Measurements from ENCODE around the gene TBC1D22A. TPM values are rescaled to one million over a fixed set of nuclear protein-coding genes. Genes with fewer than 3 reads are reported as not detected.
"Not testable (repeated sequence)": the region's sequence is repeated elsewhere in the genome, so short reads cannot be mapped to it uniquely, and the experiment has no call there.

Gene TBC1D22A
- total RNA-seq, 2 experiments from 2014 or later: 38.5 to 41.0 TPM

DNA sequence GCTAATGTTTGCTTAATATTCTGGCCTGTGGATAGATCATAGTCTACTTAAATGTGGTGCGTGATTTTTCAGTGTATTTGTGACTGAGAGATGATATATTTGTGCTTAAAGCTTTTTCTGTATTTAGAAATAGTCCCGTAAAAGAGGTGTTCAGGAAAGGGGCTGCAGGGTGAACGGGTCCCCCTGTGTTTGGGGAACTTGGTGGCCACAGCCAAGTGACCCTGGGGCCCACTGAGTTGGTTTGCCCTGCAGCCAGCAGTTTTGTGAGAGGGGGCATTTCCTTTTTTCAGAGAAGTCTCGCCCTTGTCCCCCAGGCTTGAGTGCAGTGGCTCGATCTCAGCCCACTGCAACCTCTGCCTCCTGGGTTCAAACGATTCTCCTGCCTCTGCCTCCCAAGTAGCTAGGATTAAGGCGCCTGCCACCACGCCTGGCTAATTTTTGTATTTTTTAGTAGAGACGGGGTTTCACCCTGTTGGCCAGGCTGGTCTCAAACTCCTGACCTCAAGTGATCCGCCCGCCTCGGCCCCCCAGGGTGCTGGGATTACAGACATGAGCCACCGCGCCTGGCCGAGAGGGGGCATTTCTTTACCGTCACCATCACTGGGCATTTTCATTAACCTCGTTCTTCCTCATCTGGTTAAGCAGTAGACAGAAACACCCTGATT lies 287.4 kb downstream of the TBC1D22A start:
- H3K27ac Mint-ChIP-seq; POLR2A ChIA-PET; H3K36me3 Mint-ChIP-seq (ENCODE audit: low read depth); H3K4me3 Mint-ChIP-seq; H3K9me3 Mint-ChIP-seq; H3K27me3 Mint-ChIP-seq; CTCF ChIA-PET; DNase-seq: not testable (repeated sequence)
- H3K4me1 Mint-ChIP-seq: peaks cover 16% of the 10 kb centered on the region

DNA sequence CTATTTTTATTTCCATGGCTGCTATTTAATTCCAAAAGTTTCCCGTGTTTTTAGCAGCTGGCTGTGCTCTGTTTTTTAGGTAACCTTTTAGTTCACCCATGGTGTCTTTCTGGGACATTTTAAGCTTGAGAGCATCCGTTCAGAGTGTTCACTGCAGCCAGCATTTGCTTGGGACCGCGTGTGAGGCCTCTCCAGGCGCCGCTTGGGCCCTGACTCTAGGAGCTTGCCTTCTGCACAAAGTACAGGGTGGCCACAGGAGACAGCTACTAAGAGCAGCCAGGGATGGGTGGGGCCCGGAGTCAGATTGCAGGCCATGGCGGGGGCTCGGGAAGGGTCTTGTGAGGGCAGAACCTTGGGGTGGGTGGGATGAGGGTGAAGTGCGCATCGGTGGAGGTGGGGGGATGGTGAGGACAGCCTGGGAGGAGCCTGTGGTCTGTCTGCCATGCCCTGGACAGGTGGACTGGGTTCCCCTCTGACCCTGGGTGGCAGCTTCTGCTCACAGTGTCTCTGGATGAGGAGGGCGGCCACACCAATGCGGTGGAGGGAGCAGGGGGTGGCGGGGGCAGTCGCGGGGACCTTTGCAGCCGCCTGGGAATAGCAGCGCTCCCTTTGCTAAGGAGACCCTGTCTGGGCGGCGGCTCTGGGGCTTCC lies 288.1 kb downstream of the TBC1D22A start:
- peaks cover 14% of the 10 kb centered on the region for H3K4me1 Mint-ChIP-seq
- H3K27ac Mint-ChIP-seq: no peak overlapping the region
- CTCF ChIA-PET: no interaction called here
- H3K36me3 Mint-ChIP-seq (ENCODE audit: low read depth): no peaks in the 10 kb centered on the region
- no peaks in the 10 kb centered on the region for H3K27me3 Mint-ChIP-seq
- POLR2A ChIA-PET: no interaction called here
- no peaks in the 10 kb centered on the region for H3K9me3 Mint-ChIP-seq
- no peak for DNase-seq
- no peak overlapping the region for H3K4me3 Mint-ChIP-seq

DNA sequence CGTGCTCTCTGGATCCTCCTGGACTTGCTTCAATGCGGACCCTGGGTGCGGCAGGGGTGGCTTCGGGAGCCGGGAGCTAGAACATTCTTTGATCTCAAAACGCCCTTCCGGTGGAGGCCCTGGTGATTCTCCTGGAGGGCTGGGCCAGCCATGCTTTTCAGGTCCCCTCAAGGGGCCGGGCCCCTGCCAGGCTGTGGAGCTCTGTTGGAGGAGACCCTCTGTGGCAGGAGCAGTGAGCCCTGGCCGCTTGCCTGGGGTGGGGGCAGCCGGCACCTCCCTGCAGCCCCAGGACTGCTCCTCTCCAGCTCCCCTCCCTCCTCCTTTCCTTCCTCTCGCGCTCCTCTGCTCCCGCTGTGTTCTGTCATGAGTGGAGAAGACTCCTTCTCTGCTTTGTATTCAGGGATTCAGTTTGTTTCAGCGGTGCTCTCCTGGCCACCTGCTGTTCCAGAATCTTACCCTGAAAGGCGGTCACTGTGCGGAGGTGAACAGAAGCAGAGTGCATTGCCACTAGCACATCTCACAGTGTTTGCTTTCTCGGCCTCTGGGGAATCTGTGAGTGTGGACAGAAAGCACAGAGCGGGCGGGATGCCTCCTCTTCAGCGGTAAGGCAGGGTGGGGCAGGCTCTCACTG lies 289.1 kb downstream of the TBC1D22A start:
- Mint-ChIP-seq H3K4me3 (no peak overlapping the region), H3K27ac (no peak overlapping the region), H3K36me3 (ENCODE audit: low read depth) (no peaks in the 10 kb centered on the region), H3K4me1 (peaks cover 14% of the 10 kb centered on the region), H3K27me3 (no peaks in the 10 kb centered on the region), H3K9me3 (no peaks in the 10 kb centered on the region)
- ChIA-PET POLR2A (no interaction called here), CTCF (no interaction called here)
- no peak for DNase-seq

DNA sequence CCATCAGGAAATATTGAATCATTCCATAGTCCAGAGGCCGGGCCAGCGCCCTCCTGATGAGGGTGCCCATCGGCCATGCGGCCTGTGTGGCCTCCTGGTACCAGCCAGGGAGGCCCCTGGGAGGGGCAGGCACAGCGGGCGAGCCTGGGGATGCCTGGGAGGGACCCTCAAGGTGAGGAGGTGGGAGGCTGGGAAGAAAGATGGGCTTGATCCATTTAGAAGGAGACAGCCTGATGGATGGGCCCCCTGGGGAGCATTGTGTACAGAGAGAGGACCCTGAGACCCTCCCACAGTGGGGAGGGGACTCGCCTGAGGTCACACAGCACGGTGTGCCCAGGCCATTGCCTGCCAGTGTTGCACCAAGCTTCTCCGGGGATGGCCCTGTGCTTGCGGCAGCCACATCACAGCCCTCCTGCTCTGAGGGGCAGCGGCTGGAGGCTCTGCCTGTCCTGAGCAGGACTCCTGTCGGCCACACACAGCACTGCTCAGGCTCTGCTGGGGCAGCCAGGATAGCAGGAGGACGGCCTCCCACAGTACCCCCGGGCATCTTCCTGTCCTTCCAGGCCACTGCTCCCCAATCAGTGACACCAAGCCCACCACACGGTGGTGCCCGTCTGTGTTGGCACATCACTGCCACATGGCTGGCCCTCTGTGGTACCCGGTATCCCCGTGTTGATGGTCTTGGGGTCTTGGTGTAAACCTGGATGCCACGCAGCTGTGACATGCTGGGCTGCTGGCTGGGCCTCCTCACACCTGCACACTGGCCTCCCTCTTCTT lies 290.0 kb downstream of the TBC1D22A start:
- H3K9me3 Mint-ChIP-seq: no peaks in the 10 kb centered on the region
- ChIA-PET POLR2A (no interaction called here), CTCF (no interaction called here)
- no peak for DNase-seq
- H3K36me3 Mint-ChIP-seq (ENCODE audit: low read depth): no peaks in the 10 kb centered on the region
- H3K27ac Mint-ChIP-seq: no peak overlapping the region
- peaks cover 14% of the 10 kb centered on the region for H3K4me1 Mint-ChIP-seq
- H3K27me3 Mint-ChIP-seq: no peaks in the 10 kb centered on the region
- H3K4me3 Mint-ChIP-seq: no peak overlapping the region

DNA sequence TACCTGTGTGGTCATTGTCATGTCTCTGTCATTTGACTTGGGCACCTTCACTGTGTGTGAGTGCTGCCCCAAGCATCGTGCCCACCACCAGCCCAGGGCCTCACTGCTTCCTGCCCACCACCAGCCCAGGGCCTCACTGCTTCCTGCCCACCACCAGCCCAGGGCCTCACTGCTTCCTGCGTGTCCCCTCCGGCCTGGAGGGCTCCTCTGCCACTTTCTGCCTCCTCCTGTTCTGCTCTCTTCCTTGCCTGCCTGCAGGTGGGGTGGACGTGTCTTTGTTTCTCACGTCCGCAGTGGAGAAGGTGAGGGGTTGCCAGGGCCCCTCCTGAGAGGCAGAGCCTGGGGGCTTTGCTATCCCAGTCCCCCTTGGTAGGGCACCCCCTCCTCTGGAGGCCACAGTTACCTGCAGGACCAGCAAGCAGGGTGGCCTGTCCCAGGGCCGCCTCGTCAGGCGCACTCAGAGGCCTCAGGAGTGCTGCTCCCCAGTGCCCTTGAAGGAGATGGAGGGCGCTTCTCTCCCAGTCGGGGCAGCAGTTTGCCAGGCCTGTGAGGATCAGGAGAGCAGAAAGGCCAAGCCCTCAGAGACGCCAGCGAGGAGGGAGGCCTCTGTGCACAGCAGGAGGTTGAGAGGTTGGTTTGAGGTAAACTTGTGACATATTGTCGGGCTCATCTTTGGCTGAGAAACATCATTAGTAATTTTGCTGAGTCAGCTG lies 290.7 kb downstream of the TBC1D22A start:
- POLR2A ChIA-PET: no interaction called here
- H3K27ac Mint-ChIP-seq: no peak overlapping the region
- no peak for DNase-seq
- CTCF ChIA-PET: no interaction called here
- H3K9me3 Mint-ChIP-seq: no peaks in the 10 kb centered on the region
- H3K4me1 Mint-ChIP-seq: peaks cover 14% of the 10 kb centered on the region
- no peak overlapping the region for H3K4me3 Mint-ChIP-seq
- no peaks in the 10 kb centered on the region for H3K36me3 Mint-ChIP-seq (ENCODE audit: low read depth)
- no peaks in the 10 kb centered on the region for H3K27me3 Mint-ChIP-seq

DNA sequence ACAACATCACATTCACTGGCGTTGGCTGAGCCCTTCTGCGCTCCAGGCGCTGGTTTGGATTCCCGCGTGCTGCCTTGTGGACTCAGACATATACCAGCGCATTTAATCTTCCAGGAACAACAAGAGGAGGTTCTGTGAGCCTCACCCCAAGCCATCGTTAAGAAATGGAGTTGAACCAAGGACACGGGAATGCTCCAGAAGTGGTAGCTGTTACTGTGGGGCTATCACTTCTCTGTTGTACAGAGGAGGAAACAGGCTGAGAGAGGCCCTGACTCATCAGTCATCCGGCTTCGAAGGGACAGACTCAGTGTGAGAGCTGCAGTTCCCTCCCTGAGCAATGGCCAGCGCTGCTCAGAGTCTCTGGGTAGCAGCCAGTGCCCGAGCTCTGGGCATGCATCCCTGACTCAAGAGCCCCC lies 291.3 kb downstream of the TBC1D22A start:
- POLR2A ChIA-PET: no interaction called here
- Mint-ChIP-seq H3K36me3 (ENCODE audit: low read depth) (no peaks in the 10 kb centered on the region), H3K4me1 (peaks cover 14% of the 10 kb centered on the region), H3K27me3 (no peaks in the 10 kb centered on the region), H3K9me3 (no peaks in the 10 kb centered on the region), H3K27ac (no peak overlapping the region), H3K4me3 (no peak overlapping the region)
- DNase-seq: no peak
- CTCF ChIA-PET: no interaction called here

DNA sequence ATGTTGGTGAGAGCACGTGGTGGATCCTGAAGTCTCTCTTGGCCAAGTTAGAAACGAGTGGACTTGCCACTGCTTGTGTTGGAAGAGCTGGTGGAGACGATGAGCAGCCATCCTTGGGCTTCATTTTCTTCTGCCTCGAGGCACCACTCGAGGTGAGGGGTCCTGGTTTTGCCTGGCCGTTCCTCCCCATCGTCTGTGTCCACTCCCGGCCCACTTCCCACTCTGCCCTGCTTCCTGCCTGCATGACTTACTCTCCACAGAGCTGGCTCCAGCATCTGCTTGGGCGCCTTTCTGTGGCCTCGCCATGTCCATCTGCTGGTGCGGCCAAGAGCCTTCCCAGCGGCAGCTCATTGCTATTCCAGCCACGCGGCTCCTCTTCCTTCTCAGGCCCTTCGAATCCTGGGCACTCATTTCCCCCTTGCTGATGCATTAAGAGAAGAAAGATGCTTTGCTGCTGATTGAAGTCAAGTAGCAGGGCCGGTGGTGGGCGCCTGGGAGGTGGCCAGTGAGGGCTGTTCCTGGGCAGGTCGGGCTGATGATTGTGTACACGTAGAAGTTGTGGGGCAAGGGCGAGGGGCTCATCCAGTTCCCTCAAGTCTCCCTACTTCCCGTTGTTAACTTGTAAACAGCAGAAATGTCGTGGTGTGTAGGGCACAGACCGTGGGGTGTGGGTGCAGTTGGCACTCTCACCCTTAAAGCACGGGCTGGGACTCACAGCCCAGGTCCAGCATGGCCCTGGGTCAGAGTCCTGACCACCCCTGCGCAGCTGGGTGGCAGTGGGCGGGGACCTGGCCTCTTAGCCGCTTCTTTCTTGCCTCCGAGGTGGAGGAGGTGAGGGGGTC lies 292.0 kb downstream of the TBC1D22A start:
- Mint-ChIP-seq H3K4me3 (no peak overlapping the region), H3K9me3 (no peaks in the 10 kb centered on the region), H3K27me3 (no peaks in the 10 kb centered on the region), H3K27ac (no peak overlapping the region), H3K36me3 (ENCODE audit: low read depth) (no peaks in the 10 kb centered on the region), H3K4me1 (peaks cover 11% of the 10 kb centered on the region)
- ChIA-PET POLR2A (no interaction called here), CTCF (no interaction called here)
- DNase-seq: no peak

DNA sequence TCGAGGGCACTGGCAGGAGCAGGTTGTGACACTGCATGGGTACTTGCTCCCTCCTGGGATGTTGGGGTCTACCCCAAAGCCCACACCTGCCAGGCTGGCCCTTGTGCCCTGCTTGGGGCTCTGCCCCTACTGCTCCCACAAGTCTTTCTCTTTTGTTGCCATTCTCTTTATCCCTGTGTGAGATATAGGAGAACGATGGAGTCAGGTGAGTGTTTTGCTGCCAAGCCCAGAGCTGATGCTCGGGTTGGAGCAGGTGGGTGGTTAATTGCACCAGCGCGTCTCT lies 292.6 kb downstream of the TBC1D22A start:
- no peaks in the 10 kb centered on the region for H3K9me3 Mint-ChIP-seq
- H3K27ac Mint-ChIP-seq: no peak overlapping the region
- no peak overlapping the region for H3K4me3 Mint-ChIP-seq
- H3K27me3 Mint-ChIP-seq: no peaks in the 10 kb centered on the region
- DNase-seq: no peak
- ChIA-PET CTCF (no interaction called here), POLR2A (no interaction called here)
- H3K36me3 Mint-ChIP-seq (ENCODE audit: low read depth): no peaks in the 10 kb centered on the region
- H3K4me1 Mint-ChIP-seq: peaks cover 9% of the 10 kb centered on the region

DNA sequence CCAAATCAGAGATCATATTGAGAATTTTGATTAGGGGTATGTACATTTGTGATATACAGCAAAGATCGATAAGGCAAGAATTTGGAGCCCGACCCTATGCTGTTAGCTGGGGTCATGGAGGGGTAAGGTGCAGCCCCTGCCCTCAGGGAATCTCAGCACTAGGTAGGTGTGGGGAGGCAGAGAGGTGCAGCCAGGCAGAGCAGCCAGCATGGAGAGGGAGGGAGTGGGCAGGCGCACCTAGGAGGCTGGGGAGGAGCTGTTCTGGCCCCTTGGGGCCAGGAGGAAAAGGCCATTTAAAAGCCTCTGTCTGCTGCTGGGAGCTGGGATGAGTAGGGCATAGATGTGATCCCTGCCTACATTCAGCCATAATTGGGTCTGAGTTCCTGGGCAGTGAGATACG lies 293.0 kb downstream of the TBC1D22A start:
- Mint-ChIP-seq H3K27me3 (no peaks in the 10 kb centered on the region), H3K4me1 (peaks cover 9% of the 10 kb centered on the region), H3K36me3 (ENCODE audit: low read depth) (no peaks in the 10 kb centered on the region), H3K4me3 (no peak overlapping the region), H3K27ac (no peak overlapping the region), H3K9me3 (no peaks in the 10 kb centered on the region)
- POLR2A ChIA-PET: no interaction called here
- CTCF ChIA-PET: no interaction called here
- DNase-seq: no peak

DNA sequence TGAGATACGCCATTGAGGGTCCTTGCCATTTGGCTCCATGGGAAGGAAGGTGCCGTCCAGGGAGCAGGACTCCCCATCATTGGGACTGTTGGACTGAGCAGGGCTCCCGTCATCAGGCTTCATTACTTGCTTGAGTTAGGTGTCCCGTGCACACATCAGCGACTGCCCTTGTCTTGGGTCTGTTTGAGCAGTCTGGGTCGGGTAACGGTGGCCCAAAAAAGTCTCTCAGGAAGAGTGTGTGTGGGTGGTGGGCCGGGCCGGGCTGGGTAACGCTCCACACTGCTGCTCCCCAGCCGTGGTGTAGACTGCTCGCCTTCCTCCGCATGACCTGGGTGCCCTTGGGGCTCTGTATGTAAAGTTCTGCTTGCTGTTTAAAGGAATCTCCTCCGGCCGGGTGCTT lies 293.5 kb downstream of the TBC1D22A start:
- Mint-ChIP-seq H3K27ac (no peak overlapping the region), H3K27me3 (no peaks in the 10 kb centered on the region), H3K9me3 (no peaks in the 10 kb centered on the region), H3K4me1 (peaks cover 9% of the 10 kb centered on the region), H3K36me3 (ENCODE audit: low read depth) (no peaks in the 10 kb centered on the region), H3K4me3 (no peak overlapping the region)
- DNase-seq: no peak
- POLR2A ChIA-PET: no interaction called here
- CTCF ChIA-PET: no interaction called here

DNA sequence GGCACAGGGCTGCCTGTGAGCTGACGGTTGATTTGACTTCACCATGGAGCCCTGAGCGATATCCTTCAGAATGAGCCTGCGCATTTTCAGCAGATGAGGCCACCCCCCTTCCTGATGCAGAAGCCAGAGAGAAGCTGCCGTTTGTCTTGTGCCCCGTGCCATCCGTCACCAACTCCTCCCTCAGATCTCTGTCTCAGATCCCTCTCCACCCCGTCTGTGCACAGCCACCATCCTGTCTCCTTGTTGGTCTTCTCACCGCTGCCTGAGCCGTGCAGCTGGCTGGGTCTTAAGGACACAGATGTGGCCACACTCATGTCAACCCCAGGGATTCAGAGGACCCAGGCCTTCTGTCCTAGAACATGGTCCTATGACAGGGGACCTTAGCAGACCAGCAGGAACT lies 293.9 kb downstream of the TBC1D22A start:
- DNase-seq: no peak
- H3K4me3 Mint-ChIP-seq: no peak overlapping the region
- peaks cover 2% of the 10 kb centered on the region for H3K36me3 Mint-ChIP-seq (ENCODE audit: low read depth)
- H3K27ac Mint-ChIP-seq: no peak overlapping the region
- H3K4me1 Mint-ChIP-seq: peaks cover 9% of the 10 kb centered on the region
- H3K9me3 Mint-ChIP-seq: no peaks in the 10 kb centered on the region
- POLR2A ChIA-PET: no interaction called here
- H3K27me3 Mint-ChIP-seq: no peaks in the 10 kb centered on the region
- CTCF ChIA-PET: no interaction called here

DNA sequence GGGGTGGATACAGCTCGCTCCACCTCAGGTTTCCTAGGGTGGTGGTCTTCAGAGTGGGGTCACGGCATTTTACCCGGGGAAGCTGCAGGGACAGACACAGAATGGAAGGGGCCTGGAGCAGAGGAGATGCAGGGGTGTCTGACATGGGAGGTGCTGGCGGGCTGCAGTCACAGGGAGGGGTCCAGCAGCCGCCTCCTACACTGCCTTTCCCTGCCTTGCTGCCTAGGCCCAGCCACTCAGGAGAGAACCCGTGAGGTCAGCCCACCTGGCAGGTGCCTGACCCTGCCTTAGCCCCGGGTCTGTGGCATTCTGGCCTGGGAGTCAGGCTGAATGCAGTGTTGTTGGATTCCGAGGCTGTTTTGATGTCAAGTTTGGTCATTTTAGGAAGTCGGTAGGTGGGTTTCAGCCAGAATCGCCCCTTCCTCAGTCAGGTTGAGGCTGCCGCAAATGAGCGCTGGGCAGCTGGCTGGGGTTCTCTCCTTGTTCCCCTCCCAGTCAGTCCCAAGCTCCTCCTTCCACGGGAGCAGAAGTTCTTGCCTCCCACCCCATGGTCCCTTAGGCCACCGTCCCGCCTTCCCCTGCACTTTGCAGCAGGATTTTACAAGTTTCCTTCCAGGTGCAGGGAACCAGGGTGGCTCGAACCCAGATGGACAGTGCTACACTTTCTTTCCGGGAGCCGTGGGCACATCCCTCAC lies 294.5 kb downstream of the TBC1D22A start:
- peaks cover 3% of the 10 kb centered on the region for H3K36me3 Mint-ChIP-seq (ENCODE audit: low read depth)
- no peaks in the 10 kb centered on the region for H3K9me3 Mint-ChIP-seq
- no peak for DNase-seq
- peaks cover 9% of the 10 kb centered on the region for H3K4me1 Mint-ChIP-seq
- no peak overlapping the region for H3K27ac Mint-ChIP-seq
- H3K4me3 Mint-ChIP-seq: no peak overlapping the region
- no peaks in the 10 kb centered on the region for H3K27me3 Mint-ChIP-seq
- CTCF ChIA-PET: no interaction called here
- POLR2A ChIA-PET: no interaction called here
